Kidney glomerular epithelial cell (primary cell): ENCODE measurements around the gene RFX7.

Experiments used
- DNase-seq: peaks from one replicate; lab custom pipeline; 2025; lab: John Stamatoyannopoulos, UW

The RFX7 gene

DNA sequence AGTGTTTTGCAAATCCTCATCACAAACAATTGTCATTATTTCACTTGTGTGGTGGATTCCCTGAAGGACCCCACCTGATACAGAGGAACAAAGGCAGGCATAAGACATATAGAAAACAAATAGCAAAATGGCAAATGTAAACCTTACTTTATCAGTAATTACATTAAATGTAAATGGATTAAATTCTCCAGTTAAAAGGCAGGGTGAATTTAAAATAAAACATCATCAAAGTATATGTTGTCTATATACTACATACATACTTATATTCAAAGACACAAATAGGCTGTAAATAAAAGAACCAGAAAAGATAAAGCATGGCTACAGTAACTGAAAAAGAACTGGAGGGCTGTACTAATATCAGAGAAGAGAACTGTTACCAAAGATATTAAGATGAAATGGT is 117.3 kb downstream of the RFX7 start:
- no peak for DNase-seq

DNA sequence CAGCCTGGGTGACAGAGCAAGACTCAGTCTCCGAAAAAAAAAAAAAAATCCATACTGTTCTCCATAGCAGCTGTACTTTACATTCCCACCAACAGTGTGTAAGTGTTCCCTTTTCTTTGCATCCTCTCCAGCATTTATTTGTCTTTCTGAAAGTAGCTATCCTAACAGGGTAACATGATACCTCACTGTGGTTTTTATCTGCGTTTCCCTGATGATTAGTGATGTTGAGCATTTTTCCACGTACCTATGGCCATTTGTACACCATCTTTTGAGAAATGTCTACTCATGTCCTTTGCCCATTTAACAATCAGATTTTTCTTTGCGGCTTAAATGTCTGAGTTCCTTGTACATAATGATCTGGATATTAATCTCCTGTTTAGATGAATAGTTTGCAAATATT is 119.3 kb downstream of the RFX7 start:
- DNase-seq, result no peak

DNA sequence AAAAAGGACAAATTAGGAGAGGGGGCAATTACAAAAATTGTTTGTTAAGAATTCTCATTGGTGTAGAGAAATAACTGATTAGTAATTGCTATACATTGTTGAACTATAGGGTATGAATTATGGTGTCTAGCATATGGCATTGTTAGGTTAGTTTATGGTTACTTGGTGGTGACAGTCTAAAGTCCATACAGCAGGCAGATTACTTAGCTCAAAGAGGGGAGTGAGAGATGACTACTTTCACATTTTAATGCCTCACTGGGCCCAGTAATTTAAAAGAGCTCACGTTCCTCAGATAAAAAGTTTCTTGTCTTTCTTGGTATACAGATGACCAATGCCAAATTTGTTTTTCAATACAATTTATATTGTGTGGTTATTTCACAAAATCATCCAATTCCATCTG is 137.8 kb downstream of the RFX7 start:
- DNase-seq, result no peak

DNA sequence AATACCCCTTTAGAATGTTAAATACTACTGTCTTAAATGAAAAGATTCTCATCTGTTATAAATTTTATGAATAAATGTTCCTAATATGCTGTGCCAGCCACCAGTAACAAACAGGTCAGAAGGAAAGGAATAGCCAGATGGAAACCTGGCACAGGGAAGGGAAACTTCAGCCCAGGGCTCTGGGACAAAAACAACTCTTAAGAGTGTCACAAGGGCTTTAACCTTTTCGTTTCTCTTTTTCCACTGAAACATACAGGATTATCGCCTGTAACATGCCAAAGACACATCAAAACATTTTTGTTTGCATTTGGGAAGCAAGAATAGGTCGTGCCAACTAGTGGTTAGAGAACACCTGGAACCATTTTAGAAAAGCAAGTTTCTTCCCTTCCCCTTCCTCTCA is 141.2 kb downstream of the RFX7 start:
- DNase-seq, result no peak

DNA sequence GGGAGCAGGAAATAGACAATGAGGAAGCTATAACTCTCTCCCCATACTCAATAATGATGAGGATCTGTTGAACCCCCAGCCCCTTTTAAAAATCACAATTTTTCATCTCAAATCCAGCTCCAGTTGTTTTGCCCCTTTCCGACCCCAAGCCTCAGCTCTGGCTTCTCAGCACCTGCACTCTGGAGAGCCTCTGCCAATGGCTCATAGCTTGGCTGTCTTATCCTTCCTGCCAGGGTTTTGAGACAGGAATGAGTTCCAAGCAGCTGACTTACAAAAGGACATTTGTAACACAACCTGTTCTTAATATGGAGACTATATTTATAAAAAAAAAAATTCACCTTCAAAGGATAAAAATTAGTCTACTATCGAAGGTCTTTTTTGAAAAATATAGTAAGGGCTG is 144.4 kb downstream of the RFX7 start:
- DNase-seq, result no peak

DNA sequence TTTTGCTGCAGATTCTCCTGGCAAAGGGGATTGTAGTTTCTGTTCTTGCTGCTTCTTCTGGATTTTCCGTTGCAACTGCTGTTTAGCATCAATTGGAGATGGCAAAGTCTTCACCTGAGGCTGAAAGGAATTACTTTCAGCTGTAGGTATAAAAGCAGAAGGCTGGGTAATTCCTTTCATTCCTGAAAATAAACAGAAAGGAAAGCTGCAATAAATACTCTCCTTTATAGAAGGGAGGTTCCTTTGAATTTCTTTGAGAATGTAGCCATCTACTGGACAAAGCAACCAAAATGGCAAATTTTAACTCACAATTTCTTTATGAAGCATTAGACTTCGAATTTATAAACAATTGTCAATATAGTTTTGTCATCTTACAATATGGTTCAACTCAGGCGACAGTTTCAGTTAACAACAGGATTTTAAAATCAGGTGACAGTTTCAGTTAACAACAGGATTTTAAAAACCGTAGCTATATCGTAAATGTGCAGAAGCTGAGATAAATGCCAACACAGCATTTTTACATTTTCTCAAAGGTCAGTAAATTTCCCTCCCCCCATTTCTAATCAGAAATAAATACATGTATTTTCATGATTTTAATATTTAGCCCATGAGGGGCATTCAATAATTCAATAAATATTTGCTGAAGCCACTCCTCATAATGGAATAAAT is 145.3 kb downstream of the RFX7 start:
- no peak for DNase-seq

DNA sequence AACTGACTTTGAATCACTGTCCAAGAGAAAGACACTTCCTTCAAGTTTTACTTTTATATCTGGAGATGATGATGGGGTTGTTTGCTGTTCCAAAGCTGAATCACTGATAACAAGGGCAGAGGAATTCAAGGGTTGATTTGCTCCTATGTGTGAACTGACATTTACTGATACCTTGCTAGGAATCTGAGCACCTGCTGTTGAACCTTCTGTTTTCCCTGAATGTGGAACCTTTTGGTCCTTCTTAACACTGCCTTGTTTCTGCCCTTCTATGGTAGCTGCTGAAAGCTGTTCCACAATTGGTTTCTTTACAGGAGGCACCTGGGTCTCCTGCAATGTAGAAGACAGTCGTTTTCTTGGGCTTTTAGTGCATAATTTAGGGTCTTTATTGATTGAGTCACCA is 148.3 kb downstream of the RFX7 start:
- no peak for DNase-seq

DNA sequence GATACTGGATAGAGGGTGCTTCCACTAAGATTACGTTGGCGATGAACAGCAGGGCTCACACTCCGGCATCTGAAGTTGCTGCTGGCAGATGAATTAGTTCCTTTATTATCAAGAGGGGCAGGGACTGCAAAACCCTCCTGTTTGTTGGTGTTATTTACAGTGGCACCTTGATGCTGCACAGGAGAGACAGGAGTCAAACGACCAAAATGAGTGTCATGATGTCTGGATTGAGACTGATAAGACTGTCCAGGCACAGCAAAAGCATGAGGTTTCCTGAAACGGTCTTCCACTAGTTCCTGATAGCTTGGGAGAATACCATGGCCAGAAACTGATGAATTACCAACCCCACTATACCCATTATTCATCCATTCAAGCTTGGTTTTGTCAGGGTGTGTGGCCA is 149.5 kb downstream of the RFX7 start:
- DNase-seq, result no peak

DNA sequence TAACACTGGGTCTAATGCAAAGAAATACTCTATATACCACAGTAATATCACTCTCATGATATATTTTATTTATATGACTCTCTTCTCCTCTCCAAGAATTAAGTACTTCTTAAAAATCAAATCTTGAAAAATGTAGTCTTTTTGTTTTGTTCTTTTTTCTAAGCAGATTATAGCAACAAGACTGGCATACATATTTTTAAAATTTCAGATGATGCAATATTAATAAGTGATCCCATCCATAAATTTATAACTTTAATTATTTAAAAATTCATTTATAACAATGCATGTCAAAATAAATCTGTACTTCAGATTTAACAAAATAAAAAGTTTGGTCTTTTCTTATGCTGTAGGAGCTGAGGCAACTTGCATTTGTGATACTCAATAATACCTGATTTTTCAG is 155.3 kb downstream of the RFX7 start:
- no peak for DNase-seq

DNA sequence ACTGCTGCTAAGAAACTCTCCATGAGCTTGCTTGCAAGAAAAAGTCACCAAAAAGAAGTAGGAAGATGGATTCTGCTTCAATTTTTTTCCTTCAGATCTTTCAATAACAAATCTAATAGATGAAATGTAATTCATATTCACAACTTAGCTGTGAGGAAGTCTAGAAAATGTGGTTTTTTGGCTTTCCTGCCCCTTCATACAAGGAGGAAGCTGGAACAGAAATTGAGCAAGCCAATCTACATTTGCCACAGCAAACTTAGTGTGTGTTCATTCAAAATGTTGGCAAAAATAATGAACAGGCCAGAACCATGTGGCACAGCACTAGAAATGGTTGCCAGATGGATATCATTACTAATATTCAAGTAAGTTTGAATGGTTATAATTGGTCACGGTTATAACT is 157.1 kb downstream of the RFX7 start:
- no peak for DNase-seq

DNA sequence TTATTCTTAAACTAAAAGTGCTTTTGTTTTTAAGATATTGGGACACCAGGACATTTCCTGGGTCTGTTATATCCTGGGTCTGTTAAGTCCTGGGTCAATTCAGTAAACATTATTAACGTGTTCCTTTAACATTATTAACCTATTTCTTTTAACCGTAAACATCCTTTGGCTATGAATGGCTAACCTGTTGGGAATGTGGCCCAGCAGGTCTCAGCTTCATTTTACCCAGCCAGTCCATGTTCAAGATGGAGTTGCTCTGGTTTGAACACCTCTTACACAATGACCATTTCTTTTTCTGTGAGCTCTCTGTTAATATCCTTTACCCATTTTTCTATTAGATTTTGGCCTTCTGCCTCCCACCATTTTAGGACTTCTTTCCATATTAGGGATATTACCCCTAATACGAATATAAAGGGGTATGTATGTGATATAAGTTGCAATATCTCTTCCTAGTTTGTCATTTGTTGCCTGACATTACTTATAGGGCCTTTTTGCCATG is 161.4 kb downstream of the RFX7 start:
- no peak for DNase-seq

DNA sequence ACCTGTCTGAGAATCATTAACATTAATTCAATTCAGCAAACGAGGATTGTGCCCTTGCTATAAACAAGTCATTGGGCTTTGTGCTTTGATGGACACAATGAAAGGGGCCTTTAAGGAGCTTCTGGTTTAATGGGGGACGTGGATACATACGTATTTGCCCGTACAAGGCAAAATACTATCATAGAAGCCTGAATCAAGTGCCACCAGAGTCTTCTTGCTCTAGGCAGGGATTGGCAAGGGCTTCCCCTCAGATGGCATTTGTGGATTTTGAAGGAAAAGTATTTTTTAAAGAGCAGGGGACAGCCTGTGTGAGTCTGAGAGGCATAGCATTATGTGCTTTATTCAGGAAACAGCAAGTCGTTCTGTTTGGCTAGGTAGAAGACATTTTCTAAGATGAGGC is 166.6 kb downstream of the RFX7 start:
- no peak for DNase-seq

DNA sequence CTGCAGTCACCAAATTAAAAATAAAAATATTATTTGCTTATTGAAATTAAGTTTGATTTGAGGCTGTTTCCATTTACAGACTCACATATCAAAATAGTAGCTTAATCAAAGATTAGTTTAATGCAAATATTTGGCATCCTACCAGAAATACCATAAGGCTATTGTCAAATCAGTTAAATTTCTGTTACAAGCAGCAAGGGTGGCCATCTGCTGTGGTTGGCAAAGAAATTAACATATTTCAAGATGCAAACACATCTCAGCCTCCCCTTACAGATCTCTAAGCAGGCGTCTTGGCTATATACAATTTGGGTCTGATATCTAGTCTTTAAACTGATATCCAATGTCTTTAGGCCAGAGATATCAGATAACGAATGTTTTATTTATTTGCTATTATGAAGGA is 167.0 kb downstream of the RFX7 start:
- no peak for DNase-seq

DNA sequence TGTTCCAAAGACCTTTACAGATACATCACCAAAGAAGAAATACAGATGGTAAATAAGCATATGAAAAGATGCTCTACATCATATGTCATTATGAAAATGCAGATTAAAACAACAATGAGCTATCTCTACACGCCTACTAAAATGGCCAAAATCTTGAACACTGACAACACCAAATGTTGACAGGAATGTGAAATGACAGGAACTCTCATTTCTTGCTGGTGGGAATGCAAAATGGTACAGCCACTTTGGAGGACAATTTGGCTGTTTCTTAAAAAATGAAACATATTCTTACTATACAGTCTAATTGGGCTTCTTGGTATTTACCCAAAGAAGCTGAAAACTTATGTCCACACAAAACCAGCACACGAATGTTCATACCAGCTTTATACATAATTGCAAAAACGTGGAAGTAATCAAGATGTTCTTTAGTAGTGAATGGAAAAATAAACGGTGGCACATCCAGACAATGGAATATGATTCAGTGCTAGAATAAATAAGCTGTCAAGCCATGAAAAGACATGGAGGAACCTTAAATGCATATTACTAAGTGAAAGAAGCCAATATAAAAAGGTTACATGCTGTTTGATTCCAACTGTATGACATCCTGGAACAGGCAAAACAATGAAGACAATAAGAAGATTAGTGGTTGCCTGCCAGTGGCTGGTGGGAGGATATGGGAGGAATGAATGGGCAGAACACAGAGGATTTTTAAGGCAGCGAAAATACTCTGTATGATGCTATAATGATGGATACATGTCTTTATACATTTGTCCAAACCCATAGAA is 169.0 kb downstream of the RFX7 start:
- DNase-seq, result no peak

DNA sequence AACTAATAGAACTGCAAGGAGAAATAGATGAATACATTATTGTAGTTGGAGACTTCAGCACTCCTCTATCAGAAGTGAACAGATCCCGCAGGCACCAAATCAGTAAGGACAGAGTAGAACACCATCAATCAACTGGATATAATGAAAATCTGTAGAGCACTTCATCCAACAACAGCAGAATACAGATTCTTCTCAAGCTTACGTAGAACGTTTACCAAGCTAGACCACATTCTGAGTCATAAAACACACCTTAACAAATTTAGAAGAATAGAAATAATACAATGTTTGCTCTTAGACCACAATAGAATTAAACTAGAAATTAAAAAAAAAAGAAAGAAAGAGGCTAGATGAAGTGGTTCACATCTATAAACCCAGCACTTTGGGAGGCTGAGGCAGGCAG is 179.5 kb downstream of the RFX7 start:
- no peak for DNase-seq

DNA sequence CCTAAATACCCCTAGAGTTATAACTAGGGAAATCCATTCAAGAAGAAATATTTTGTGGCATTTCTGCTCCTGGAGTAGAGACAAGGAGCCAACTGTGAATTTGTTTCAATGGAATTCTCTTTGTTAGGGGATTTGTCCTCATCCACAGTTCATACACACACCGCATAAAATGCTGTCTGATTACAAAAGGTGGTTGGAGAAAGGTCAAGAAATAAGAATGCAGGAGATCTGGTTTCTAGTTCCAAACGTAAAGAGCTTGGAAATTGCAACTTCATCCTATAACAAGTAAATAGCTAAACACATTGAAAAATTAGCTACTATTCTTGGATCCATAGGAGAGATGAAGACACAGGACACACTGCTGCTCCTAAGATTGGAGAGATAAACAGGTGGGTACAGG is 184.0 kb downstream of the RFX7 start:
- DNase-seq, result no peak

DNA sequence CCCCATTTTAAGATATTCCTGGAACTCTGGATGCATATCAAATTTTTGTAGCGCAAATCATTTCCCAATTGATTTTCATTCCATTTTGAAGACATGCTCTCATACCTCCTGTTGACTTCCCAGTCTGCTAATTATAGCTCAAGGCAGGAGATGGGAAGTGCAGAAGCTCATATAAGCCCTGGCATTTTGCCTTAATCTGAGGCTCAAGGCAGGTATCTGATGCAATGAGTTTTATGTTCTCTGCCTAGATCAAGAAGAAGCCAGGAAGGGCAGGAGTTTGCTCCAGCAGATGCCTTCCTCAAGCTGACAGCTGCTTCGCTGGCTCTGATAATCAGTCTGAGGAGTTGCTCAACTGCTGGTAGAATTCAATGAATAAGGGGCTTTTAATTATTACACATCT is 184.7 kb downstream of the RFX7 start:
- DNase-seq, result no peak

DNA sequence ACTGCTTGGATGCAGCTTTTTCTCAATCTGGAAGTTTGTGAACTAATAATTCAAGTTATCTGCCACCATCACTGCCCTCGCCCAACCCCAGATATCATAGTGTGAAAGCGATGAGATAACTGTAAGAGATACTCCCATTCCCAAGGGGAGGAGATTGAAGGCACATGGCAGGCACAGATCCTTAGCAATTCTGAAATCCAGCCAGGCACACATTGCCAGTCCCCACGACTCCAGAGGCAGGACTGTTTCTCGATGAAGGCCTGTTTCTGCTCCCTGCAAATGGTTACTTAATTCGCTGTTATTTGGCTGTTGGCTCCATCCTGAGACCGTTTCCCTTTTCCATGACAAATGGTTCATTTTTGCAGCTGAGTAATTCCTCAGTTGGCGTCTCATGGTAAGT is 187.1 kb downstream of the RFX7 start:
- DNase-seq, result no peak

DNA sequence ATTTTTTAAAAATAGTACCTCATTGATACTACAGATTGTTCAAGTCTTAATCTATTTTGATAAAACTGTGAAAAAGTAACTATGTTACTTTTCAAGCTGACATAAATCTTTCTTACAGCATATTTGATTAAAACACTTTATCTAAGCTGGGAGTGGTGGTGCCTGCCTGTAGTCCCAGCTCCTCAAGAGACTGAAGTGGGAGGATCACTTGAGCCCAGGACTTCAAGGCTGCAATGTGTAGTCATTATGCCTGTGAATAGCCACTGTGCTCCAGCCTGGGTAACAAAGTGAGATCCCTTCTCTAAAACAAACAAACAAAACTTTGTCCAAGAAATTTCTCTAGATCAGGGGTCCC is 190.7 kb downstream of the RFX7 start:
- DNase-seq, result no peak

DNA sequence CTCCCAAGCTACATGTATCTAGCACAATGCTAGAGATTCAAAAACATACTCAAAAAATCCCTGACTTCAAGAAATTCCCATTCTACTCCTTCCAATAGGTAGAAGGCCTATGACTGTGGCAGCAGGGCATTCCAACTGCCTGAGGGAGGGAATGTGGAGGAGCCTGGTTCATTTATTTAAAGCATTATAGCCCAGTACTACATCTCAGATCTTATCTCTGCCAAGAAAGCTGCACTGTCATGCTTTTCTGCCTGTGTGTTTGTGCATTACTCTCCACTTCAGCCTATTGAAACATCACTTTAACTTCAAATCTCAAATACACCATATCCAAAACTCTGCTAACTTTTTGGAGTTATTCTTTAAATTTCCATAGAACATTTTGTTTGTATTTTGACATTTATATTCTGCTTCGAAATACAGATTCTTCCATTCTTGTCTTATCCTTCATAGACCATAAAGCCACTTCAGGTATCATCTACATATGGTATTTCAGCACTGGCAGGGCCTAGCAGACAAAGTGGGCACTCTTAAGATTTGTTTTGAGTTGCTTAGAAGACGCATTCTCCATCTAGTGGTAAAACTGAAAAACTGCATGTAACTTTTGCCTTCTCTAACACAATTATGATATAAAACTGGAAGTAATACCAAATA is 191.2 kb downstream of the RFX7 start:
- DNase-seq, result peak; percentile 33

DNA sequence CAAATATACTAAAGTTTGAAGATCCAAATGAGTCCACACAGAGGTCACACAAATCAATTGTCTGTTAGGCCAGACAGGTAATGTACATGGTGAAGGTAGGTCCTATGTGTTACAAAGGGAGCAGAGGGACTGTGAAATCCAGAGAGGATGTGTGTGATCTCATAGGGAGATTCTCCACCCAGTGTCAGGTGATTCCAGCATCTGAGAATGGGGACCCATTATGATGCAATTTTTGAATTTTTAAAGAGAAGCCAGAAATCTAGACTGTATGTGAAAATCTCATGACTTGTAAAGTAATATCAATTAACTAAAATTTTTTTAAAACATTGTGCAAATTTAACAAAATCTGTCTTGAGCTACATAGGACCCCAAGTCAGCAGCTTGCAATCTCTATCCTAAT is 192.0 kb downstream of the RFX7 start:
- no peak for DNase-seq

DNA sequence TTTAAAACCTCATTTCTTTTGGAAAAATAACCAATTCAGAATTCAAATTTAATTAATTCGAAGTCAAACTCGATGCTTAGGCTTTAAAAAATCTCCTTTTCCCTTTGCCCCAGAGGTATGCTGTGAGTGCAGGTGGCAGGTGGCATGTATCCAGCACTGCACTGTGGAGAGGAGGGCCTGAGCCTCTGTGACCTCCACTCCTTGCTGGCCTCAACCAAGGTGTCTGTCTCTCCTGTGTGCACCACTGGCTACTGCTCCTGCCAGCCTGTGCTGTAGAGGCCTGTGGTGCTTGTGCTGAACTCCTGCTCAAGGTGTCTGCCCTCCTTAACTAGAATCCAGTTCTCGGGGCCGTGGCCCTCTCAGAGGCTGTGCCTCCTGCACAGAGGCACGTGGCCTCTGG is 194.1 kb downstream of the RFX7 start:
- DNase-seq, result no peak

DNA sequence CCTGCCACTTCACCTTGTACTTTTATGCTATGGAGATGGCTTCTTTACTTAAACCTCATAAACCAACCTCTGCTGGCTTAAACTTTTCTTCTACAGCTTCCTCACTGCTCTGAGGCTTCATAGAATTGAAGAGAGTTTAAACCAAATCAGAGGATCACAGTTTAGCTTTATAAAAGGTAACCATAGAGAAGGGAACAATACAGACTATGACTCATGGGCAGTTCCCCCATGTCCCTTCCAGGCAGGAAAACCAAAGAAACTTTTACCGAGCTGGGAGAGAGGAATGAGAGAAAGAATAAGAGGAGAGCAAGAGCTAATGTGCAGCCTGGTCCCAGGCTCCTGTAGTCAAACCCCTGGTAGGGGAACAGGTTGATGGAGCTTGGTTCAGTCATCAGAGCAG is 196.3 kb downstream of the RFX7 start:
- DNase-seq, result no peak
